HepG2 (cell line): ENCODE results near the gene NBPF3. TPM values are rescaled to one million over a fixed set of nuclear protein-coding genes. Genes with fewer than 3 reads are reported as not detected.

Source experiments
- AKAP8 ChIP-seq: sonication (generic); formaldehyde crosslinking; IDR thresholded peaks from 2 replicates; pipeline ENCODE4 v1.5.1; 2020; ENCODE audit warnings: mild to moderate bottlenecking, missing genetic modification reagents
- CBX5 ChIP-seq: sonication (generic); formaldehyde crosslinking; IDR thresholded peaks from 2 replicates; pipeline ENCODE4 v1.4.0; 2020; ENCODE audit warnings: missing genetic modification reagents, borderline replicate concordance
- HDAC2 ChIP-seq: sonication (generic); formaldehyde crosslinking; IDR thresholded peaks from 2 replicates; pipeline ENCODE4 v1.4.0; 2020; ENCODE audit warnings: missing genetic modification reagents
- HOXD1 ChIP-seq: sonication (generic); formaldehyde crosslinking; IDR thresholded peaks from 2 replicates; pipeline ENCODE4 v1.5.0; 2020; ENCODE audit warnings: missing genetic modification reagents
- KLF11 ChIP-seq: IDR thresholded peaks from 2 replicates; pipeline ENCODE4 v1.6.1; 2016; ENCODE audit warnings: missing compliant biosample characterization
- NFE2L2 ChIP-seq: fragments of 150-350 bp; IDR thresholded peaks from 2 replicates; pipeline ENCODE4 v1.6.1; 2014; ENCODE audit warnings: low read length
- PLRG1 ChIP-seq: fragments of 450-650 bp; conservative IDR thresholded peaks from 2 replicates; pipeline ENCODE4 v1.6.1; 2016
- POGZ ChIP-seq: sonication (generic); formaldehyde crosslinking; IDR thresholded peaks from 2 replicates; pipeline ENCODE4 v1.4.0; 2020; ENCODE audit warnings: mild to moderate bottlenecking, missing genetic modification reagents
- POLR2G ChIP-seq: fragments of 200-400 bp; formaldehyde crosslinking; IDR thresholded peaks from 2 replicates; pipeline ENCODE4 v1.6.1; 2018; ENCODE audit warnings: mild to moderate bottlenecking, low read depth, low read length, moderate library complexity
- RBAK ChIP-seq: sonication (generic); formaldehyde crosslinking; IDR thresholded peaks from 2 replicates; pipeline ENCODE4 v1.5.1; 2020; ENCODE audit warnings: mild to moderate bottlenecking, missing genetic modification reagents
- RFXANK ChIP-seq: IDR thresholded peaks from 2 replicates; pipeline ENCODE4 v1.6.1; 2016
- SATB2 ChIP-seq: sonication (generic); formaldehyde crosslinking; IDR thresholded peaks from 2 replicates; pipeline ENCODE4 v1.5.0; 2020; ENCODE audit warnings: missing genetic modification reagents
- SMC3 ChIP-seq: IDR thresholded peaks from 2 replicates; pipeline ENCODE4 v1.6.1; 2011; ENCODE audit warnings: low read length, improper control_type of control experiment
- SP5 ChIP-seq: IDR thresholded peaks from 2 replicates; pipeline ENCODE4 v1.6.1; 2016; ENCODE audit warnings: low read depth, borderline replicate concordance
- ZBTB3 ChIP-seq: sonication (generic); formaldehyde crosslinking; IDR thresholded peaks from 2 replicates; pipeline ENCODE4 v1.4.0; 2020; ENCODE audit warnings: low read depth, mild to moderate bottlenecking, moderate library complexity, missing genetic modification reagents, borderline replicate concordance
- ZFX ChIP-seq: sonication (generic); formaldehyde crosslinking; IDR thresholded peaks from 2 replicates; pipeline ENCODE4 v1.4.0; 2020; ENCODE audit warnings: mild to moderate bottlenecking, low read depth, missing genetic modification reagents, moderate library complexity
- ZMYM2 ChIP-seq: sonication (generic); formaldehyde crosslinking; IDR thresholded peaks from 2 replicates; pipeline ENCODE4 v1.8.0; 2022; ENCODE audit warnings: mild to moderate bottlenecking, missing genetic modification reagents
- ZMYM4 ChIP-seq: sonication (generic); formaldehyde crosslinking; IDR thresholded peaks from 2 replicates; pipeline ENCODE4 v1.8.1; 2023; ENCODE audit warnings: mild to moderate bottlenecking, missing genetic modification reagents
- ZNF138 ChIP-seq: sonication (generic); formaldehyde crosslinking; IDR thresholded peaks from 2 replicates; pipeline ENCODE4 v1.5.0; 2020; ENCODE audit warnings: mild to moderate bottlenecking, low read depth, missing genetic modification reagents
- ZNF317 ChIP-seq: sonication (generic); formaldehyde crosslinking; IDR thresholded peaks from 2 replicates; pipeline ENCODE4 v1.5.0; 2020; ENCODE audit warnings: mild to moderate bottlenecking, missing genetic modification reagents
- ZNF761 ChIP-seq: sonication (generic); formaldehyde crosslinking; conservative IDR thresholded peaks from 2 replicates; pipeline ENCODE4 v1.4.0; 2020; ENCODE audit warnings: mild to moderate bottlenecking, missing genetic modification reagents
- ZNF776 ChIP-seq: sonication (generic); formaldehyde crosslinking; IDR thresholded peaks from 2 replicates; pipeline ENCODE4 v1.4.0; 2020; ENCODE audit warnings: mild to moderate bottlenecking, missing genetic modification reagents
- ZZZ3 ChIP-seq: sonication (generic); formaldehyde crosslinking; IDR thresholded peaks from 2 replicates; pipeline ENCODE4 v1.4.0; 2020; ENCODE audit warnings: missing genetic modification reagents, mild to moderate bottlenecking, borderline replicate concordance
- polyA plus RNA-seq, 8 experiments: library from polyadenylated mRNA; depleted of rRNA in 3 of 8; stranded (reverse) in 7 of 8; unstranded in 1 of 8; fragments of >200 nt; fragmentation: Illumina TruSeq in 4 of 8; extraction: Trizol in 4 of 8; gene quantifications; 2 replicates each; pipeline versions ENCODE4 v1.2.1 to v1.2.3, GENCODE V29; 2011 to 2016; ENCODE audit warnings: low read depth in 4 of 8, missing spikeins in 1 of 8, mixed read lengths in 1 of 8; ENCODE audit not compliant: insufficient read depth in 1 of 8
- total RNA-seq, 5 experiments: library from RNA; depleted of rRNA; stranded (reverse); fragments of >200 nt; fragmentation: Illumina TruSeq; extraction: Trizol; gene quantifications; 2 replicates each; pipeline ENCODE4 v1.2.3, GENCODE V29; 2016; ENCODE audit warnings: low read depth in 1 of 5
- TF ChIP-seq, protein P1 (sequence below): sonication (generic); formaldehyde crosslinking; IDR thresholded peaks from 2 replicates; pipeline ENCODE4 v1.8.0; 2022; ENCODE audit warnings: mild to moderate bottlenecking, missing genetic modification reagents
- TF ChIP-seq, protein P2 (sequence below): sonication (generic); formaldehyde crosslinking; conservative IDR thresholded peaks from 2 replicates; pipeline ENCODE4 v1.4.0; 2020; ENCODE audit warnings: missing genetic modification reagents
- TF ChIP-seq, protein P3 (sequence below): sonication (generic); formaldehyde crosslinking; IDR thresholded peaks from 2 replicates; pipeline ENCODE4 v1.4.0; 2020; ENCODE audit warnings: mild to moderate bottlenecking, low read depth, missing genetic modification reagents
- TF ChIP-seq, protein P4 (sequence below): IDR thresholded peaks from 2 replicates; pipeline ENCODE4 v1.6.1; 2012; ENCODE audit warnings: inconsistent platforms

NBPF3 gene
- total and polyA plus RNA-seq, 2 of the 13 experiments (the other 11 are each of a cell fraction or from before 2014, with no cell fraction given) = 3.5 to 4.9 TPM

DNA sequence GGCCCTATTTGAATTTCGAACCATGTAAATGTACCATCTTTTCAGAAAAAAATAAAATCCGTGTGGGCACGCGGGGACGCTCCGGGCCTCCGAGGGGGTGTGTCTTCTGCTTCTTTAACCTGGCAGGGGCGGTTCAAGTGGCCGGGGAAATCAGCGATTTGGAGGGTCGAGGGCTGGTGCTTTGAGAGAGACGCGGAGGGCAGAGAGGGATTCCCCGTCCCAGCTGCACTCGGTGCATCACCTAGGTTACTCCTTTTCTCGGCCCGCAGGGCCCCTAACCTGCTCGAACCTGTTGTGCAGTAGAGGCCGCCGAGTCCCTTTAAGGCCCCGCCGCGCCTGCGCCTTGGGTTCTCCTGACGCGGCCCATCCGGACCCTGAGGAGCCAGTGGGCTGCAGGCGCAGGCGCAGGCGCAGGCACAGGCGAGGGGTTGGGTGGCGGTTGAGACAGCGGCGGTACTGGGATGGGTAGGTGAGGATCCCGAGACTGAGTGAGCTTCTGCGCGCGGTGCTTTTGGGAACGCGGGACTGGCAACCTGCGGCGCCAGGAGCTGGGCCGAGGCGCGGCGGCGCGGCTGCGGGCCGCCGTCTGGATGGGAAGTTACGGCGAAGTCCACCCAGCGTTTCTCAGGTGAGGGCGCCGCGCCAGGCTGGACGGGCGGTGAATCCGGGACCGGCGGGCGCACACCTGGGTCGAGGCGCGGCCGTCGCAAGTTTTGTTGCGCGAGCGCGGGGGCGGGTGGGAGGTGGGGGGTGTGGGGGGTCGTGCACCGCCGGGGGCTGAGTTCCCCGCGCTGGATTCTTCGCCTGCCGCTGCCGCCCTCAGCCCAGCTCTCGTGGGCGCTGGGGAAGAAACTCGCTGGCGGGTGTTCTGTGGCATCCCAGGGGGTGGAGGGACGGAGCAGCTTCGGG is at the start of gene NBPF3 (continued):
- no peak for TF ChIP-seq SMC3
- no peak for TF ChIP-seq NFE2L2
- peak; percentile 76 for TF ChIP-seq POLR2G
- peak; percentile 62; the same call in 1 of the 2 replicates for TF ChIP-seq ZNF317 (CRISPR knock-in tag)
- TF ChIP-seq SATB2 (CRISPR knock-in tag) = no peak
- TF ChIP-seq, protein P1, sequence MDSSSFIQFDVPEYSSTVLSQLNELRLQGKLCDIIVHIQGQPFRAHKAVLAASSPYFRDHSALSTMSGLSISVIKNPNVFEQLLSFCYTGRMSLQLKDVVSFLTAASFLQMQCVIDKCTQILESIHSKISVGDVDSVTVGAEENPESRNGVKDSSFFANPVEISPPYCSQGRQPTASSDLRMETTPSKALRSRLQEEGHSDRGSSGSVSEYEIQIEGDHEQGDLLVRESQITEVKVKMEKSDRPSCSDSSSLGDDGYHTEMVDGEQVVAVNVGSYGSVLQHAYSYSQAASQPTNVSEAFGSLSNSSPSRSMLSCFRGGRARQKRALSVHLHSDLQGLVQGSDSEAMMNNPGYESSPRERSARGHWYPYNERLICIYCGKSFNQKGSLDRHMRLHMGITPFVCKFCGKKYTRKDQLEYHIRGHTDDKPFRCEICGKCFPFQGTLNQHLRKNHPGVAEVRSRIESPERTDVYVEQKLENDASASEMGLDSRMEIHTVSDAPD (CRISPR knock-in tag) = no peak
- TF ChIP-seq HOXD1 (CRISPR knock-in tag) = peak; percentile 50; the same call in 1 of the 2 replicates
- TF ChIP-seq KLF11 (CRISPR knock-in tag) = no peak
- TF ChIP-seq, protein P2, sequence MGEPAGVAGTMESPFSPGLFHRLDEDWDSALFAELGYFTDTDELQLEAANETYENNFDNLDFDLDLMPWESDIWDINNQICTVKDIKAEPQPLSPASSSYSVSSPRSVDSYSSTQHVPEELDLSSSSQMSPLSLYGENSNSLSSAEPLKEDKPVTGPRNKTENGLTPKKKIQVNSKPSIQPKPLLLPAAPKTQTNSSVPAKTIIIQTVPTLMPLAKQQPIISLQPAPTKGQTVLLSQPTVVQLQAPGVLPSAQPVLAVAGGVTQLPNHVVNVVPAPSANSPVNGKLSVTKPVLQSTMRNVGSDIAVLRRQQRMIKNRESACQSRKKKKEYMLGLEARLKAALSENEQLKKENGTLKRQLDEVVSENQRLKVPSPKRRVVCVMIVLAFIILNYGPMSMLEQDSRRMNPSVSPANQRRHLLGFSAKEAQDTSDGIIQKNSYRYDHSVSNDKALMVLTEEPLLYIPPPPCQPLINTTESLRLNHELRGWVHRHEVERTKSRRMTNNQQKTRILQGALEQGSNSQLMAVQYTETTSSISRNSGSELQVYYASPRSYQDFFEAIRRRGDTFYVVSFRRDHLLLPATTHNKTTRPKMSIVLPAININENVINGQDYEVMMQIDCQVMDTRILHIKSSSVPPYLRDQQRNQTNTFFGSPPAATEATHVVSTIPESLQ (CRISPR knock-in tag) = no peak
- TF ChIP-seq ZNF776 (CRISPR knock-in tag) = peak; percentile 86; the same call in 1 of the 2 replicates
- TF ChIP-seq ZMYM4 = peak; percentile 33; the same call in 1 of the 2 replicates
- TF ChIP-seq HDAC2 = no peak
- peak; percentile 76; the same call in 1 of the 2 replicates for TF ChIP-seq ZZZ3 (CRISPR knock-in tag)
- TF ChIP-seq SP5 (CRISPR knock-in tag) = no peak
- no peak for TF ChIP-seq PLRG1
- no peak for TF ChIP-seq ZMYM2 (CRISPR knock-in tag)
- TF ChIP-seq ZFX = peak; percentile 93
- no peak for TF ChIP-seq ZBTB3 (CRISPR knock-in tag)
- TF ChIP-seq RFXANK (CRISPR knock-in tag) = no peak
- no peak for TF ChIP-seq ZNF138 (CRISPR knock-in tag)
- TF ChIP-seq, protein P3, sequence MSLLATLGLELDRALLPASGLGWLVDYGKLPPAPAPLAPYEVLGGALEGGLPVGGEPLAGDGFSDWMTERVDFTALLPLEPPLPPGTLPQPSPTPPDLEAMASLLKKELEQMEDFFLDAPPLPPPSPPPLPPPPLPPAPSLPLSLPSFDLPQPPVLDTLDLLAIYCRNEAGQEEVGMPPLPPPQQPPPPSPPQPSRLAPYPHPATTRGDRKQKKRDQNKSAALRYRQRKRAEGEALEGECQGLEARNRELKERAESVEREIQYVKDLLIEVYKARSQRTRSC (CRISPR knock-in tag) = no peak
- no peak for TF ChIP-seq ZNF761 (CRISPR knock-in tag)
- no peak for TF ChIP-seq CBX5 (CRISPR knock-in tag)
- no peak for TF ChIP-seq RBAK (CRISPR knock-in tag)
- TF ChIP-seq POGZ = no peak; the same call in 1 of the 2 replicates
- TF ChIP-seq, protein P4, sequence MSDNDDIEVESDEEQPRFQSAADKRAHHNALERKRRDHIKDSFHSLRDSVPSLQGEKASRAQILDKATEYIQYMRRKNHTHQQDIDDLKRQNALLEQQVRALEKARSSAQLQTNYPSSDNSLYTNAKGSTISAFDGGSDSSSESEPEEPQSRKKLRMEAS = no peak
- no peak; the same call in 1 of the 2 replicates for TF ChIP-seq AKAP8 (CRISPR knock-in tag)
